Urinary bladder (tissue), 4 donors: Measurements from ENCODE around the gene PPP1R16B. TPM values are rescaled to one million over a fixed set of nuclear protein-coding genes. Genes with fewer than 3 reads are reported as not detected.

ENCODE experiments used
- DNase-seq: peaks from one replicate; pipeline ENCODE4 v3.0.0-alpha.2; 2015; ENCODE audit errors: extremely low spot score
- H3K27ac ChIP-seq: one replicate; pipeline ENCODE4 v1.5.1; 2013; ENCODE audit warnings: low read depth, mild to moderate bottlenecking, moderate library complexity
- H3K36me3 ChIP-seq: one replicate; pipeline ENCODE4 v1.6.1; 2013; ENCODE audit warnings: mild to moderate bottlenecking, moderate library complexity; ENCODE audit not compliant: insufficient read depth
- H3K4me1 ChIP-seq: one replicate; pipeline ENCODE4 v1.6.1; 2013; ENCODE audit warnings: mild to moderate bottlenecking, moderate library complexity; ENCODE audit not compliant: insufficient read depth
- H3K4me3 ChIP-seq: one replicate; pipeline ENCODE4 v1.5.1; 2013; ENCODE audit warnings: low read depth, low read length
- WGBS: extraction: QIAGEN DNeasy Blood & Tissue Kit; methylation state at CpG from one replicate; pipeline ENCODE4 v1.1.7; 2013; 5-methylcytosine and 5-hydroxymethylcytosine counted together
- polyA plus RNA-seq: library from polyadenylated mRNA; stranded (reverse); fragments of 200-250 nt; gene quantifications from one replicate; pipeline ENCODE4 v1.2.3, GENCODE V29; 2013
- total RNA-seq: library from RNA; depleted of rRNA; stranded (reverse); fragments of >200 nt; gene quantifications from one replicate; pipeline ENCODE4 v1.2.3, GENCODE V29; 2014
- donor health status: healthy with polysubstance abuse.
- donor health status: healthy.

PPP1R16B gene
- total and polyA plus RNA-seq, 2 donors, result 5.6 to 8.0 TPM

- no peaks in the 10 kb centered on the region for H3K36me3 ChIP-seq
- H3K4me3 ChIP-seq, result no peak overlapping the region
- WGBS, result 74% methylated on average over 8 of the region's 8 CpGs
- H3K4me1 ChIP-seq, result no peaks in the 10 kb centered on the region
- no peak for DNase-seq
- no peak overlapping the region for H3K27ac ChIP-seq
Observed at GRCh38 chr20:38838326-38838725, 32.8 kb downstream of the PPP1R16B start.

GRCh38 chr20:38839563-38839962, 34.1 kb downstream of the PPP1R16B start:
- Histone ChIP-seq H3K27ac (no peak overlapping the region), H3K4me3 (no peak overlapping the region), H3K4me1 (no peaks in the 10 kb centered on the region), H3K36me3 (no peaks in the 10 kb centered on the region)
- no peak for DNase-seq
- WGBS, result 80% methylated on average over 4 of the region's 4 CpGs

- 74% methylated on average over 14 of the region's 14 CpGs for WGBS
- H3K4me3 ChIP-seq, result no peak overlapping the region
- no peak for DNase-seq
- H3K36me3 ChIP-seq, result no peaks in the 10 kb centered on the region
- H3K27ac ChIP-seq, result no peak overlapping the region
- no peaks in the 10 kb centered on the region for H3K4me1 ChIP-seq
Observed at GRCh38 chr20:38840053-38840893, 34.8 kb downstream of the PPP1R16B start.

GRCh38 chr20:38840894-38841470, 35.5 kb downstream of the PPP1R16B start:
- H3K27ac ChIP-seq, result no peak overlapping the region
- H3K36me3 ChIP-seq, result no peaks in the 10 kb centered on the region
- H3K4me3 ChIP-seq, result no peak overlapping the region
- no peaks in the 10 kb centered on the region for H3K4me1 ChIP-seq
- WGBS, result 90% methylated on average over 8 of the region's 8 CpGs
- DNase-seq, result no peak

- Histone ChIP-seq H3K36me3 (no peaks in the 10 kb centered on the region), H3K27ac (no peak overlapping the region), H3K4me3 (no peak overlapping the region), H3K4me1 (no peaks in the 10 kb centered on the region)
- 23% methylated on average over 2 of the region's 2 CpGs for WGBS
- DNase-seq, result no peak
Observed at GRCh38 chr20:38841570-38841969, 36.1 kb downstream of the PPP1R16B start.

- Histone ChIP-seq H3K36me3 (no peaks in the 10 kb centered on the region), H3K4me3 (no peak overlapping the region), H3K27ac (no peak overlapping the region), H3K4me1 (no peaks in the 10 kb centered on the region)
- WGBS, result 72% methylated on average over 1 of the region's 1 CpG
- no peak for DNase-seq
Observed at GRCh38 chr20:38842026-38842425, 36.5 kb downstream of the PPP1R16B start.

GRCh38 chr20:38842558-38842981, 37.1 kb downstream of the PPP1R16B start:
- H3K36me3 ChIP-seq, result no peaks in the 10 kb centered on the region
- WGBS, result 59% methylated on average over 1 of the region's 1 CpG
- H3K4me3 ChIP-seq, result no peak overlapping the region
- no peak overlapping the region for H3K27ac ChIP-seq
- no peak for DNase-seq
- H3K4me1 ChIP-seq, result no peaks in the 10 kb centered on the region

GRCh38 chr20:38843346-38843745, 37.8 kb downstream of the PPP1R16B start:
- H3K27ac ChIP-seq, result no peak overlapping the region
- 56% methylated on average over 3 of the region's 3 CpGs for WGBS
- no peak overlapping the region for H3K4me3 ChIP-seq
- H3K36me3 ChIP-seq, result no peaks in the 10 kb centered on the region
- no peaks in the 10 kb centered on the region for H3K4me1 ChIP-seq
- DNase-seq, result no peak

GRCh38 chr20:38844963-38845362, 39.5 kb downstream of the PPP1R16B start:
- no peak for DNase-seq
- H3K4me3 ChIP-seq, result no peak overlapping the region
- H3K27ac ChIP-seq, result no peak overlapping the region
- 66% methylated on average over 4 of the region's 4 CpGs for WGBS
- no peaks in the 10 kb centered on the region for H3K36me3 ChIP-seq
- no peaks in the 10 kb centered on the region for H3K4me1 ChIP-seq

- H3K4me3 ChIP-seq, result no peak overlapping the region
- DNase-seq, result no peak
- no peaks in the 10 kb centered on the region for H3K4me1 ChIP-seq
- H3K27ac ChIP-seq, result no peak overlapping the region
- WGBS, result 63% methylated on average over 1 of the region's 1 CpG
- H3K36me3 ChIP-seq, result no peaks in the 10 kb centered on the region
Observed at GRCh38 chr20:38847840-38848239, 42.3 kb downstream of the PPP1R16B start.

GRCh38 chr20:38853759-38854158, 48.3 kb downstream of the PPP1R16B start:
- H3K4me1 ChIP-seq, result no peaks in the 10 kb centered on the region
- WGBS, result 93% methylated on average over 8 of the region's 8 CpGs
- H3K36me3 ChIP-seq, result no peaks in the 10 kb centered on the region
- no peak overlapping the region for H3K4me3 ChIP-seq
- H3K27ac ChIP-seq, result no peak overlapping the region
- DNase-seq, result no peak

- 76% methylated on average over 3 of the region's 3 CpGs for WGBS
- H3K4me3 ChIP-seq, result no peak overlapping the region
Observed at GRCh38 chr20:38854654-38855066, 49.2 kb downstream of the PPP1R16B start.

GRCh38 chr20:38855356-38855755, 49.9 kb downstream of the PPP1R16B start:
- DNase-seq, result no peak
- Histone ChIP-seq H3K4me1 (no peaks in the 10 kb centered on the region), H3K27ac (no peak overlapping the region), H3K36me3 (no peaks in the 10 kb centered on the region), H3K4me3 (no peak overlapping the region)
- 68% methylated on average over 5 of the region's 5 CpGs for WGBS

More at GRCh38 chr20:38854654-38855066, 49.2 kb downstream of the PPP1R16B start:
- DNase-seq, result no peak
- H3K36me3 ChIP-seq, result no peaks in the 10 kb centered on the region
- no peak overlapping the region for H3K27ac ChIP-seq
- no peaks in the 10 kb centered on the region for H3K4me1 ChIP-seq

GRCh38 chr20:38856570-38856969, 51.1 kb downstream of the PPP1R16B start:
- no peak for DNase-seq
- H3K27ac ChIP-seq, result no peak overlapping the region
- no peaks in the 10 kb centered on the region for H3K36me3 ChIP-seq
- 85% methylated on average over 2 of the region's 2 CpGs for WGBS
- no peak overlapping the region for H3K4me3 ChIP-seq
- no peaks in the 10 kb centered on the region for H3K4me1 ChIP-seq
